Ishikawa (cell line): ENCODE results near the gene SCRT2.

Experiments
- CEBPB ChIP-seq: IDR thresholded peaks from 2 replicates; pipeline ENCODE4 v1.6.1; 2012
- CREB1 ChIP-seq: IDR thresholded peaks from 2 replicates; pipeline ENCODE4 v1.6.1; 2012; ENCODE audit warnings: low read depth
- EGR1 ChIP-seq: IDR thresholded peaks from 2 replicates; pipeline ENCODE4 v1.6.1; 2012
- EP300 ChIP-seq: IDR thresholded peaks from 2 replicates; pipeline ENCODE4 v1.6.1; 2012; ENCODE audit warnings: borderline replicate concordance
- FOXM1 ChIP-seq: IDR thresholded peaks from 2 replicates; pipeline ENCODE4 v1.6.1; 2012; ENCODE audit warnings: low read depth, borderline replicate concordance
- NFIC ChIP-seq: IDR thresholded peaks from 2 replicates; pipeline ENCODE4 v1.6.1; 2012
- RAD21 ChIP-seq: IDR thresholded peaks from 2 replicates; pipeline ENCODE4 v1.6.1; 2012; ENCODE audit warnings: low read depth
- TAF1 ChIP-seq: IDR thresholded peaks from 2 replicates; pipeline ENCODE4 v1.6.1; 2012; ENCODE audit warnings: low read depth, mild to moderate bottlenecking
- TCF12 ChIP-seq: IDR thresholded peaks from 2 replicates; pipeline ENCODE4 v1.6.1; 2012; ENCODE audit warnings: low read depth
- TEAD4 ChIP-seq: IDR thresholded peaks from 2 replicates; pipeline ENCODE4 v1.6.1; 2012
- YY1 ChIP-seq: IDR thresholded peaks from 2 replicates; pipeline ENCODE4 v1.6.1; 2012; ENCODE audit warnings: low read depth
- ZBTB7A ChIP-seq: IDR thresholded peaks from 2 replicates; pipeline ENCODE4 v1.6.1; 2012; ENCODE audit warnings: low read depth
- TF ChIP-seq, protein P1 (sequence below): IDR thresholded peaks from 2 replicates; pipeline ENCODE4 v1.6.1; 2012; ENCODE audit warnings: low read depth, mild to moderate bottlenecking
- TF ChIP-seq, protein P2 (sequence below): IDR thresholded peaks from 2 replicates; pipeline ENCODE4 v1.6.1; 2012
- TF ChIP-seq, protein P3 (sequence below): IDR thresholded peaks from 2 replicates; pipeline ENCODE4 v1.6.1; 2012

Gene SCRT2

GRCh38 chr20:703426-703825 lies 27.8 kb upstream of the SCRT2 start:
- TF ChIP-seq EGR1 (no peak), FOXM1 (no peak), TEAD4 (no peak), RAD21 (no peak), NFIC (no peak), YY1 (no peak)
- TF ChIP-seq, protein P1, sequence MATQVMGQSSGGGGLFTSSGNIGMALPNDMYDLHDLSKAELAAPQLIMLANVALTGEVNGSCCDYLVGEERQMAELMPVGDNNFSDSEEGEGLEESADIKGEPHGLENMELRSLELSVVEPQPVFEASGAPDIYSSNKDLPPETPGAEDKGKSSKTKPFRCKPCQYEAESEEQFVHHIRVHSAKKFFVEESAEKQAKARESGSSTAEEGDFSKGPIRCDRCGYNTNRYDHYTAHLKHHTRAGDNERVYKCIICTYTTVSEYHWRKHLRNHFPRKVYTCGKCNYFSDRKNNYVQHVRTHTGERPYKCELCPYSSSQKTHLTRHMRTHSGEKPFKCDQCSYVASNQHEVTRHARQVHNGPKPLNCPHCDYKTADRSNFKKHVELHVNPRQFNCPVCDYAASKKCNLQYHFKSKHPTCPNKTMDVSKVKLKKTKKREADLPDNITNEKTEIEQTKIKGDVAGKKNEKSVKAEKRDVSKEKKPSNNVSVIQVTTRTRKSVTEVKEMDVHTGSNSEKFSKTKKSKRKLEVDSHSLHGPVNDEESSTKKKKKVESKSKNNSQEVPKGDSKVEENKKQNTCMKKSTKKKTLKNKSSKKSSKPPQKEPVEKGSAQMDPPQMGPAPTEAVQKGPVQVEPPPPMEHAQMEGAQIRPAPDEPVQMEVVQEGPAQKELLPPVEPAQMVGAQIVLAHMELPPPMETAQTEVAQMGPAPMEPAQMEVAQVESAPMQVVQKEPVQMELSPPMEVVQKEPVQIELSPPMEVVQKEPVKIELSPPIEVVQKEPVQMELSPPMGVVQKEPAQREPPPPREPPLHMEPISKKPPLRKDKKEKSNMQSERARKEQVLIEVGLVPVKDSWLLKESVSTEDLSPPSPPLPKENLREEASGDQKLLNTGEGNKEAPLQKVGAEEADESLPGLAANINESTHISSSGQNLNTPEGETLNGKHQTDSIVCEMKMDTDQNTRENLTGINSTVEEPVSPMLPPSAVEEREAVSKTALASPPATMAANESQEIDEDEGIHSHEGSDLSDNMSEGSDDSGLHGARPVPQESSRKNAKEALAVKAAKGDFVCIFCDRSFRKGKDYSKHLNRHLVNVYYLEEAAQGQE, result no peak

GRCh38 chr20:703006-703405 lies 27.4 kb upstream of the SCRT2 start:
- TF ChIP-seq ZBTB7A, result no peak
- no peak for TF ChIP-seq TAF1

DNA sequence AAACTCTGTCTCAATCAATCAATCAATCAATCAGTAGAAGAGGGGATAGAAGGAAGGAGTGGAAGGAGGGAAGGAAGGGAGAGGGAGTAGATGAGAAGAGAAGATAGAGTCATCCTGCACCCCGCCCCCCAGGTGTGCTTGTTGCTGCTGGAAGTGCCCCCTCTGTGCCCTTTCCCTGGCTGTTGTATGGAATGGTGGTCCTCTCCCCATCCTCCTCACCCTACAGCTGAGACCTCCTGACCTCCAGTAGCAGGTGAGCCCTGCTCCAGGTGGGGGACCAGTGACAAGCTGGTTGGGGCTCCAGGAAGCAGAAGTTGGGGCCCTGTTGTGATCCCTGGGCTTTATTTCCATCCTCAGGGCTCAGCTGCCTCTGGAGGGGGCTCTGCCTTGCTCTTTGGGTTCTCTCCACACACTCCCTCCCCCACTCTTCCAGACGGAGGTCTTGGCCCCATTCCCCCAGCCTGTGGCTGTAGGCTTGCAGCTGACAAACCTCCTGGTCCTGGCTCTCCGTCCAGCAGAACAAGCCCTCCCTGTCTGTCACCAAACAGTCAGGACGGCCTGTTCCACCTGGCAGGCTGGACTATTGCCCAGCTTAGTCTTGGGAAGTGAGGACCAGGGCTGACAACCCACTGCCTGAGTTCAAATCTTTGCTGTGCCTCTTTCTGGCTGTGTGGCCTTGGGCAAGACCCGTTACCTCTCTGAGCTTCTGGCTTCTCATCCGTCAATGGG lies 26.0 kb upstream of the SCRT2 start:
- TF ChIP-seq, protein P2, sequence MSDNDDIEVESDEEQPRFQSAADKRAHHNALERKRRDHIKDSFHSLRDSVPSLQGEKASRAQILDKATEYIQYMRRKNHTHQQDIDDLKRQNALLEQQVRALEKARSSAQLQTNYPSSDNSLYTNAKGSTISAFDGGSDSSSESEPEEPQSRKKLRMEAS, result no peak
- TF ChIP-seq TEAD4, result no peak

DNA sequence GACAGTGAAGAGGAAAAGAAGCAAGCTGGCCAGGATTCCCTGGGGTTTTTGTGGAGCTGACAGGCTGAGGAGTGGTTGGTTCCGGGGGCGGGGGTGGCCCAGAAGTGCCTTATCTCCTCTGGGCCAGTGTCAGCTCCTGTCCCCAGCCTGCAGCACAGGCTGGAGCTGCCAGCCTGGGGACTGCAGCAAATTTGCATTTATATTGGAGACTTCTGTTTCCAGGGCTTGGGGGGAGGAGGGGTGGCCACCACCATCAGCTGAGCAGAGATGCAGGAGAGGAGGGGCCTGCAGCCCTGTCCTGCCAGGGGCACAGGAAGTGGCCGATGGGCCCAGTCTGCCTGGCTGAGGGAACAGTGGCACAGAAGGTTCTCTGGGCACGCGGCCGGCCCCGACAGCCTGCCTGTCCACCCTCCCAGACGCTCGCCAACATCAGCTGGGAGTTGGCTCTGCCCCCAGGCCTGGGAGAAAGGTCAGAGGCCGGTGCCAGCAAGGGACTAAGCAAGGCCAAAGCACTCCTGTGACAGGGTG lies 24.3 kb upstream of the SCRT2 start:
- TF ChIP-seq EP300, result no peak
- no peak for TF ChIP-seq YY1
- TF ChIP-seq TEAD4, result no peak
- TF ChIP-seq NFIC, result no peak
- TF ChIP-seq EGR1, result no peak
- no peak for TF ChIP-seq CEBPB

DNA sequence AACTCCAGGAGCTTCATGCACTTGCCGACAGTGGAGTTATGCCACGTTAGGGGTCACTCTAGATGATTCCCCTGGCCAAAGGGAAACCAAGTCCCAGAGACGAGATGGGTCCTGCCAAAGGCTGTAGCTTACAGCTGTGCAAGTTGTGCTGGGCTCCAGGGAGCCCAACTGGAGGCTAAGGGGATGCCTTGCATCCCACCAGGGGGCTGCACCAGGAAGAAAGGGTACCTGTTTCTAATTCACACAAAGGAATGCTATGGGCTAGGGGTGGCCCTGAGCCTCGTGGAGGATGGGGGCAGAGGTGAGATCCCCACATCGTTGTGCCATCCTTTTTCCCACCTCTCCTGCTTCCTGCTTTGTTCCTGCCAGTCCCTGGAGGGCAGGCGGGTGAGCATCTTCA lies 23.7 kb upstream of the SCRT2 start:
- no peak for TF ChIP-seq FOXM1
- no peak for TF ChIP-seq TCF12
- TF ChIP-seq, protein P1, result no peak
- no peak for TF ChIP-seq EGR1
- TF ChIP-seq RAD21, result no peak
- no peak for TF ChIP-seq NFIC
- TF ChIP-seq CREB1, result no peak
- no peak for TF ChIP-seq YY1
- no peak for TF ChIP-seq CEBPB
- no peak for TF ChIP-seq EP300
- TF ChIP-seq, protein P2, result no peak
- no peak for TF ChIP-seq ZBTB7A
- TF ChIP-seq TAF1, result no peak
- TF ChIP-seq TEAD4, result no peak
- TF ChIP-seq, protein P3, sequence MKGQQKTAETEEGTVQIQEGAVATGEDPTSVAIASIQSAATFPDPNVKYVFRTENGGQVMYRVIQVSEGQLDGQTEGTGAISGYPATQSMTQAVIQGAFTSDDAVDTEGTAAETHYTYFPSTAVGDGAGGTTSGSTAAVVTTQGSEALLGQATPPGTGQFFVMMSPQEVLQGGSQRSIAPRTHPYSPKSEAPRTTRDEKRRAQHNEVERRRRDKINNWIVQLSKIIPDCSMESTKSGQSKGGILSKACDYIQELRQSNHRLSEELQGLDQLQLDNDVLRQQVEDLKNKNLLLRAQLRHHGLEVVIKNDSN, result no peak

GRCh38 chr20:698276-698675 lies 22.7 kb upstream of the SCRT2 start:
- TF ChIP-seq, protein P2, result no peak
- TF ChIP-seq YY1, result no peak
- no peak for TF ChIP-seq ZBTB7A
- no peak for TF ChIP-seq FOXM1
- no peak for TF ChIP-seq EP300
- TF ChIP-seq, protein P1, result no peak
- no peak for TF ChIP-seq CREB1
- TF ChIP-seq CEBPB, result no peak
- no peak for TF ChIP-seq TAF1
- no peak for TF ChIP-seq EGR1
- TF ChIP-seq RAD21, result no peak
- TF ChIP-seq, protein P3, result no peak
- TF ChIP-seq TEAD4, result no peak
- TF ChIP-seq TCF12, result no peak
- TF ChIP-seq NFIC, result no peak
